ENCODE measurements around the gene LRRN4CL.
"Not testable (repeated sequence)": the region's sequence is repeated elsewhere in the genome, so short reads cannot be mapped to it uniquely, and the experiment has no call there.

Gene LRRN4CL

DNA sequence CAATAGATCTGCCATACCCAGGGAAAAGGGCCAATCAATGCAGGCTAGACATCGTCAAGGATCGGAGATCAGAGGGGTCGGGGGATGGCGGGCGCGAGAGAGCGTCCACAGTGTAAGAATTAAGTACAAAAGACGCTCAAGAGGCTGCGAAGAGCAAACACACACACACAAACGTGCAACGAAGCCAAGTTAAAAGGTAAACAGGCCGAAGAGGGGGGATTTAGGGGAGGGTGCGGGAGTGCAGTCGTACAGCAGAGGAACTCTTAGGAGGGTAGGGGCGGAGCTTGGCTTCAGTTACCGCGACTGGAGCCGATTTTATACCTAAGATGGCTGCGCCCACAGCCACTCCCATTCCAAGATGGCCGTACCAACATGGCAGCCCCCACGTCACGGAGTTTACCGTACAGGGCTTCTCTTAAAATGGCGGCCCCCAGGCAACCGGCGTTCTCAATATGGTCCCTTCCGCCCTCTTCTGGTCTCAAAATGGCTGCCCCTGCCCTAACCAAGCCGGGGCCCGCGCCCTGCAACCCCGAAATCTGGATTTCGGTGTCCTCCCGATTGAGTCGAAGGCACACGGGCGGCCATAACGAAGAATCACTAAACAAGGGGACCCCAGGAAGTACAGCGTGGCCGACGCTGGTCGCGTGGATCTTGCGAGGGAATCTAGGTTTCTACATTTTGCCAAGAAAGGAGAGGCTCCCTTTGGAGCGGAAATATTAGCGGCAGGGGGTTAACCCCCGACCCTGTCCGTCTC, 20.1 kb upstream of the LRRN4CL start:
- peak; percentile 98 for DNase-seq (ENCODE audit: low read depth)

DNA sequence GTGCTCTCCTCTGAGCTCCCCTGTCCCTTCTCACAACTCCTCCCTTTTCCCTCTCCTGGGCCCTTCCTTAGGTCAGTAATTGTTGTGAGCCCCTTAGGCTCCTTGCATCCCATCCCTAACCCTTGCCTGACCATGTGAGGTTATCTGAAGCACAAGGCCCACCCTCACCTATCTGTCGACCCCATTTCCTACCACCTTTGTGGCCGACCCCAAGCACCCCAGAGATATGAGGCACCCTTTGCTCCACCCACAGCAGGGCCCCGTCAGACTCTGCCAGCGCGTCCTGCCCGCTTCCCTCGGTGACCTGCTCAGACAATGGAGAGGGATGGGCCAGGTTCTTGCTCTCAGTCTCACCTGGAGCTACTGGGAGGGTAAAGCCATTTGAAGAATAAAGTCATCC, 19.5 kb upstream of the LRRN4CL start:
- no peak for DNase-seq (ENCODE audit: low read depth)

DNA sequence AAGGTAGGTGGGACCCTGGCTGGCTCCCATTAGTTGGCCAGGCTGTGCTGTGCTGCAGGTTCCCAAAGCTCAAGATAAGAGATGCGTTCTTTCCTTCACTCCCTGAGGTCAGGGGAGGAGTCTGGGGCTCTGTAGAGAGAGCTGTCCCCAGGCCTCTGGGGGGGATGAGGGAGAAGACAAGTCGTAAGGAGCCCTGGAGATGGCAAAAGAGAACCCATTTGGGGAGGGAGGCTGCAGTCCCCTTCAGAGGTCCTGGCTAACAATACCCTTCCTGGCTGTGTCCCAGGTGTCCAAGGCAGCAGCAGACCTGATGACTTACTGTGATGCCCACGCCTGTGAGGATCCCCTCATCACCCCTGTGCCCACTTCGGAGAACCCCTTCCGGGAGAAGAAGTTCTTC, 19.1 kb upstream of the LRRN4CL start:
- DNase-seq (ENCODE audit: low read depth) = no peak

DNA sequence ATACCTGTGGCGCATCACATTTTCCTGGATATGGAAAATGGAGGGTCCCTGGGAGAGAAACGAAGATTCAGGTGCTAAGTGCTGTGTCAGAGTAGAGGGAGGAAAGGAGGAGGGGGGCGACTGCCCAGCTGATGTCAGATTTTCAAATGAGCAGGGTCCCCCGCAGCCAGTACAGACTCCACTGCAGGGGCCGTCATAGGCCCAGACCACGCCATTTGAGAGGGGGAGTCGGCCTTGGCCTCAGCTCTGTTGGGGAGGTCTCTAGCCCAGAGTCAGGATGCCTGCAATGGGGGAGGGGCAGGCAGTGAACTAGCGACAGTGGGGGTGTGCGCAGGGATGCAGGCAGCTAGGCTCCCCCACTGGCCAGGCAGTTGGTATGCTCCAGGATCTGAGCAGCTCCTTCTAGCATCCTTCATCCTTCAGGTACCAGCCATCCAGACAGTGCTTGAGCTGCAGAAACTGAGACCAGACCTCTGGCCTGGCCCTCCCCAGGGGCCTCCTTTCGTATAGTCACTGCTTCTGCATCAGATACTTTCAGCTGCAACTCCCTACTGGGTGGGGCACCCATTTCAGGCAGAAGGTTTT, 18.0 kb upstream of the LRRN4CL start, which contains the start of the genes BSCL2 and GNG3:
TSS of gene BSCL2 (minus strand) at position 148 of the 585 bp plus-strand sequence. CDS start 229 bp downstream, outside the sequence.
TSS of gene GNG3 (plus strand) at position 400 of the 585 bp plus-strand sequence. CDS start 620 bp downstream, outside the sequence.
- DNase-seq (ENCODE audit: low read depth) = no peak

DNA sequence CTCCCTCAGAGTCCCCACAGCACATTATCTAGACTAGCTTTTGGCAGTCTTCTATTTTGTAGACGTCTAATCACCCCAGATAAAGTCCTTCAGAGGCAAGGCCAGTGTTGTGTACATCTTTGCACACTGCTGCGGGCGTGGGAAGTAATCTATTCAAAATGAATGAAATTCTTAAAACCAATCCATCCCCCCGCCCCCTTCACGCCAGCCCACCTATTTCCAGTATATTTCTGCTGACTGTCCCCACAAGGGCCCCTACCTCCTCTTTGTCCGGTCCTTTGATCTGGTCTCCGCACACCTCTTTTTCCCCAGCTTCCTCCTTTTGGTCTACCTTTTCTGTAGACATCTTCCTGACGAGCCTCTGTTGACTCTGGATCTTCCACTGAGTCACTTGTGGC, 17.5 kb upstream of the LRRN4CL start:
- DNase-seq (ENCODE audit: low read depth) = no peak

DNA sequence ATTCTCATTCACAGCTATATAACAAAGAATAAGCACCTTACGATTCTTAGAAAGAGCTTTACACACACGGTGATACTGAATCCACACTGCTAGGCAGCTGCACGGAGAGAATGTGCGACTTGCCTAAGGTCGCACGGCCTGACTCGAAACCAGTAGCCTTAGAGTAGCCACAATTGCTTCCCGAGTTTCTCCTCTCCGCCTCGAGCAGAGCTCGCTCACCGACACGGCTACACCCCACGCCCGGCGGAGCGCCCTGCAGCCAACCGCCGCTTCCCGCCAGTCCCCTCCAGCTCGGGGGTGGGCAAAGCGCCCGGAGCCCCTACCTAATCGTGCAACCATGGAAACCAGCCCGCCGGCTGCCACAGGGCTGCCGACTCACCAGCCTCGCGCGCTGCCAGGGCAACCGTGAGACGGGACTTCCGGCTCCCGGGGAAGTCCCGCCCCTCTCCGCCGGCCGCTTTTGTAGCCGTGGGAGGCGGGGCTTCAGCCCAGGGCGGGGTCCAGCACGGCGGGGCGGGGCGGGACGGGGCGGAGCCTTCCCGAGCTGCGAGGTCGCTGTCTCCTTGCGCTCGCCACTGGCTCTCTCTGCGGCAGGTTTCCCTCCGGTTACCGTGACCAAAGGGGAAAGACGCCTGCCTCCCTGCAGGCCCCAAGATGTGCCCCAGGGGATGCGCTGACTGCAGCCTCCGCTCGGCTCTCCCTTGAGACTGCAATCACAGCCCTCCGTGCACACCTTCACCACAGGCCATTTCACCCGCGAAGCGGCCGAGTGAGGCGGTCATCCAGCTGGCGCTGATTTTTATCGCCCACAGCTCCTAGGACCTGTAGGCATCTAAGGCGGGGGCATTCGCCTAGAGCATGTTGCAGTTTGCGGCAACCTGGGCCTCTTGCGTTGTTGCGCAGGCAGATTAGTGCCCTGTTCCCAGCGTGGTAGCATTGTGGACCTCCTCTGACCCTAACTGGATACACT, 16.8 kb upstream of the LRRN4CL start:
- DNase-seq (ENCODE audit: low read depth) = peak; percentile 90

DNA sequence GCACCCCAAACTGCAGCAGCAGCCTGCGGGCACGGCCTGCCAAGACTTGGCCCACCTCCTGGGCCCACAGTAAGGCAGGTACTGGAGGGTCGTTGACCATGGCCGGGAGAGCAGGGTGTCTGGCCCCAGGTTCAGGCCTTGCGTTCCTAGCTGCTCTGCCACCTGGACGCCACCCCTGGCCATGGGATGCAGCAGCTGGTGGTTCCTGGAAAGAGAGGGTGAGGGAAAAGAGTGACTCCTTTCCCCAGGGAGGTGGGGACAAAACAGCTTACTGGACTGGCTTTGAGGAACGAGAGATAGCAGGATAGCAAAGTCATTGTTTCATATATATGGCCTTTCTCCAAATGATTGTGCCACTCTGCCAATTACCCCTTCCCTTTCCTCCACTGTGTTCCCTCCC, 16.1 kb upstream of the LRRN4CL start:
- DNase-seq (ENCODE audit: low read depth) = no peak

DNA sequence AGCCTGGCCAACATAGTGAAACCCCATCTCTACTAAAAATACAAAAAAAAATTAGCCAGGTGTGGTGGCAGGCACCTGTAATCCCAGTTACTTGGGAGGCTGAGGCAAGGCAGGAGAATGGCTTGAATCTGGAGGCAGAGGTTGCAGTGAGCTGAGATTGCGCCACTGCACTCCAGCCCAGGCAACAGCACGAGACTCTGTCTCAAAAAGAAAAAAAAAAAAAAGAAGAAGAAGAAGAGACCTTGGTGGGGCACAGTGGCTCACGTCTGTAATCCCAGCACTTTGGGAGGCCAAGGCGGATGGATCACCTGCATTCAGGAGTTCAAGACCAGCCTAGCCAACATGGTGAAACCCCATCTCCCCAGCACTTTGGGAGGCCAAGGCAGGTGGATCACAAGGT, 14.6 kb upstream of the LRRN4CL start:
- not testable (repeated sequence) for DNase-seq (ENCODE audit: low read depth)

DNA sequence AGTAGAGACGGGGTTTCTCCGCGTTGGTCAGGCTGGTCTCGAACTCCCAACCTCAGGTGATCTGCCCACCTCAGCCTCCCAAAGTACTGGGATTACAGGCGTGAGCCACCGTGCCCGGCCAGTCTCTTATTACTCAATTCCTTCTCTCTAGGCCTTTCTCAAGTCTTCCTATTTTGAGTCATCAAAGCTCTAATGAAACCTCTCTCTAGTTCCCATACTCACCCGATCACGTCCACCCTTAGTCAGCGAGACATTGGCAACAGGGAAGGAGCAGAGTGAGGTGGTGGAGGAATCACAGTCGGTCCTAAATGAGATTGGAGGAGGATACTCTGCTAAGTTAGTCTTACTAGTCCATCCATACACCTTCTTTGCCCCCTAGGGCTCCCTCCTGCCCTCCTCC, 12.9 kb upstream of the LRRN4CL start:
- DNase-seq (ENCODE audit: low read depth) = no peak

DNA sequence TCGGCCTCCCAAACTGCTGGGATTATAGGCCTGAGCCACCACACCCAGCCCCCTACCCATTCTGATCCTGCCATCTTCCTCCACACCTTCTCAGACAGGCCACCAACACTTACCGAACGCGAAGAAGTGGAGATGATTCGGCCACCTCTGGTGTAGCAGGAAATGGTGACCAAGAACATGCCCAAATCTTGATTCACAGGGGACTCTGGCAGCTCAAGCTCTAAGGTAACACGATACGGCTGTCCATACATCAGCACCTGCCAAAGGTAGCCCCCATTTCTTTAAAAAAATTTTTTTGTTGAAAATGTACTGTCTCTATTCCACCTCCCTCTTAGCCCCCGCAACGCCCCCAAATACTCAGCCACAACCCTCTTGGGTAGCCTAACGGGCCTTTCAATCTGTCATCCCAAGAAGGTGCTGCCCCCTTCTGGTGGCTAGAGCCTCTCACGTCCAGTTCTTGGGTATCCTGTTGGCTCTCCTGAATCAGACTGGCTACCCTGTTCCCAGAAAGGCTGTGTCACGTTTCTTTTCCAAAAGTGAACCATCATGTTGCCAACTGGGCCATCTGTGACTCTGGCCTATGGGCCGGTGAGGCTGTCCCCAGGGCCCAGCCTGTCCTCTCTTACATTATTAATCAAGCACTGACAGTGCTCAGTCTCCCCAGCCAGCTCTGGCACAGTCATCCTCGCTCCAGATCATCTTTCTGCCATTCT, 5.3 kb upstream of the LRRN4CL start:
- DNase-seq (ENCODE audit: low read depth) = peak; percentile 88

DNA sequence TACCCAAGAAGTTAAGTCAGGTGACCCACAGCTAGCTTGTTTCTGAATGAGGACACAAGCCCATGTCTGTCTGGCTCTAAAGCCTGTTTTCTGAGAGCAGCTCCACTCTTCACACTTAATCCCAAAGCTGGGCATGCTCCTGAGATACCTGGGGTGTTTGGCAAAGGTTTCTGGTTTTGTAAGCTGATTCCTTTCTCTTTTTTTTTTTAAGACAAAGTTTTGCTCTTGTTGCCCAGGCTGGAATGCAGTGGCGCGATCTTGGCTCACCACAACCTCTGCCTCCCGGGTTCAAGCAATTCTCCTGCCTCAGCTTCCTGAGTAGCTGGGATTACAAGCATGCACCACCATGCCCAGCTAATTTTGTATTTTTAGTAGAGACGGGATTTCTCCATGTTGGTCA, 4.3 kb upstream of the LRRN4CL start:
- DNase-seq (ENCODE audit: low read depth) = not testable (repeated sequence)

DNA sequence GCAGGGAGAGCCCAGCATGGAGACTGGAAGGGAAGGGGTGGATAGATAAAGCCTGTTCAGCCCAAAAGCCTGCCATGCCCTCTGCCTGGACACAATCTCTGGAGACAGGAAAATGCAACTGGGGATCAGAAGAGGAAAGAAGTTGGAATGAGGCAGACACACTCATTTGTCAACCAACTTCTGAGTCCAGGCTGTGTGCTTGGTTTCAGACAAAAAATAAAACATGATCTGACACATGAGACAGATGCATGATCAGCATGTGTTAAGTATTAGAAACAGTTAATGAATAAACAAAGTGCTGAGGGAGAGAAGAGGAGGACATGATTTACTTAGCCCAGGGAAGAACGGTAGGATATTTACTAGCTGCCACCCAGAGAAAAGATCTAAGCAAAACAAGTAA, 839 bp downstream of the LRRN4CL start:
- no peak for DNase-seq (ENCODE audit: low read depth)

DNA sequence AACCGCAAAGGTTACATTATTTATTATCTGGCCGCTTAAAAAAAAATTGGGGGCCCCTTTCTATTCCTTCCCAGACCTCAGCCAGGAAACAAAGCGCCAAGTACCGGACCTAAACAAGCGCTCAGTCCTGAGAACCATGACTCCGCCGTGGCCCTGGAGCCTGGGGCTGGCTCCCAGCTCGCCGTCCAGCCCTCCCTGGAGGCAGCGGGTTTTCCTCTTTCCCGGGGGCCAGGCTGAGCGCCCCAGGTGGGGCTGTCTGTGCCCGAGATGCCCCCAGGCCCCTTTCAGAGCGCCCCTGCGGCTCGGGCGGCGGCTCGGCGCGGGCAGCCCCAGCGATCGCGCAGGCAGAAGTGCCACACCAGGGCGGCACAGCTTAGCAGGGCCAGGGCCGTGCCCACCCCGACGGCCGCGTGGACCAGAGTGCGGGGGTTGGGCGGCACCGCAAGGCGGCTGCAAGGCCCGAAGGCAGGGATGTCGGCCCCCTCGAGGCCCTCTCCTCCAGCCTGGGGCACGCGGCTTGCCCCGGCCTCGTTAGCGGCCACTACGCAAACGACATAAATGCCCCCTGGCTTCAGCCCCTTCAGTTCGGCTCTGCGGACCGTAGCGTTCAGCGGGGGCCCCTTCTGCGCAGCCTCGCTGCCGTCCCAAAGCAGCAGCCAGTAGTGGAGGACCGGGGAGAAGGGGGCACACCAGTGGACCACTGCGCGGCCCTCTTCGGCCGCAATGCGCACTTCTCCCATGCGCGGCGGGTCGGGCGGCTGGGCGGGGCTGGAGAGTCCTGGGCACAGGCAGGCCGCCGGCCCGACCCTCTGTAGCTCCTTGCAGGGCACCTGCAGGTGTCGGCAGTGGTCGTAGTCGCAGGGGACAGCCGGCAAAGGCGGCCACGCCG, 1.6 kb downstream of the LRRN4CL start:
- DNase-seq (ENCODE audit: low read depth) = no peak

DNA sequence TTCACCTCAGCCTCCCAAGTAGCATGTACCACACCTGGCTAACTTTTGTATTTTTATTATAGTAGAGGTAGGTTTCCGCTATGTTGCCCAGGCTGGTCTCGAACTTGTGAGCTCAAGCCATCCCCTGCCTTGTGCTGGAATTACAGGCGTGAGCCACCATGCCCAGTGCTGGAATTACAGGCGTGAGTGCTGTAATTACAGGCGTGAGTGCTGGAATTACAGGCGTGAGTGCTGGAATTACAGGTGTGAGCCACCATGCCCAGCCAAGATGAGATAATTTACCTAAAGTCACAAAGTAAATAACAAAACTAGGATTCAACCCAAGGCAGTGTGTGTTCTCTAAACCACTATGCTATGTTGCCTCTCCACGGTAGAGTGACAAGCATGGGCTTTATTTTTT, 6.8 kb downstream of the LRRN4CL start:
- no peak for DNase-seq (ENCODE audit: low read depth)

DNA sequence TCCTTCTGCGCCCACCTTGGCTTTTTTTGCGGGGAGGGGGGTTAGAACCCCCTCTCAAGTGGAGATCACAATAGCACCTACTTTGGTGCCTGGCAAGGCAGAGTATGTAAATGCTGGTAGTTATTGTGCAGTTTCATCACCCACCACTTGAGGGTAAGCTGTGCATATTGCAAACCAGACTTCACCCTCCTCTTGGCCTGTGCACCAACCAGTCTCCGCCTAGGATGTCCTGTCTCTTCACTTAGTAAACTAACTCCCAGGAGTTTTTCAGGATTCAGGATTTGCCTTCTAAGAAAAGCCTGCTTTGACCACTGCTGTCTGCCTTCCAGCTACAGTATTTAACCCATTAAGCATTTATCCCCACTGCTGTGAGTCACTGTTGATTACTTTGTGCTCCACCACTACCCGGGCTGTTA, 8.5 kb downstream of the LRRN4CL start:
- peak; percentile 87 for DNase-seq (ENCODE audit: low read depth)

DNA sequence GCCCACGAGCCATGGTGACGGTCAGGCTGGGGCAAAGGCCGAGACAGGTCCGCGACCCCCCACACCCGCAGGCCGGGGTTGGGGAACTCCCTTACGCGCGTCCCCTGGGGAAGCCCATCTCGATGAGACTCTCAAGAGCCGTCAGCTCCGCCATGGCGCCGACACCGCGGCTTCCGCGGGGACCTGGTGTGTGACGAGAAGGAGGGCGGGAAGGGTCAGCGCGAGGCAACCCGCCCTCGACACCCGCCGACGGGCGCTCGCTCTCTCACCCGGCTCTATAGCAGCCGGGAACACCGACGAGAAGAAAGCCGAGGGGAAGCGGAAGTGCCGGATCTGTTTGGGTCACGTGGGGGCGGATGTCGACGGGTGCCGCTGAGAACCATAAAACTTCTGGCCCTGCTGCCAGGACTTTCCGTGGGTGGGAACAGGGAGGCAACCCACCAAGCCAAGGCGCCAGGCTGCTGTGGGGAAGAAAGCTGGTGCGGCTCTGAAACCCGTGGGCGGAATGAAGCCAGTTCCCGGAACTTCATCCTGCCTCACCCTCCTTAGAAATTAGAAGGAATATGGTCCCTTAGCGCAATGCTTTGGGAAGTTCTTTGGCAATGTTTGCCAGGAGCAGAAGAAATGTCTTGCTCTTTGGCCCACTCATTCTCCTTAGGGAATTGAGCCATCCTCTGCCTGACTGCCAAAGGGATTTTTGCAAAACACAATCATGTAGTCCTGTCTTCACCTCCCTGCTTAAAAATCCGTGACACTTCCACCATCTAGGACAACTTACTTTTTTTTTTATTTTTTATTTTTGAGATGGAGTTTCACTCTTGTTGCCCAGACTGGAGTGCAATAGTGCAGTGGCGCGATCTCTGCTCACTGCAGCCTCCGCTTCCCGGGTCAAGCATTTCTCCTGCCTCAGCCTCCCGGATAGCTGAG, 10.3 kb downstream of the LRRN4CL start, which contains the start of gene UBXN1:
TSS of gene UBXN1 (minus strand) at position 304 of the 927 bp plus-strand sequence. CDS start at position 154, 150 bp downstream.
- DNase-seq (ENCODE audit: low read depth) = peak; percentile 90

DNA sequence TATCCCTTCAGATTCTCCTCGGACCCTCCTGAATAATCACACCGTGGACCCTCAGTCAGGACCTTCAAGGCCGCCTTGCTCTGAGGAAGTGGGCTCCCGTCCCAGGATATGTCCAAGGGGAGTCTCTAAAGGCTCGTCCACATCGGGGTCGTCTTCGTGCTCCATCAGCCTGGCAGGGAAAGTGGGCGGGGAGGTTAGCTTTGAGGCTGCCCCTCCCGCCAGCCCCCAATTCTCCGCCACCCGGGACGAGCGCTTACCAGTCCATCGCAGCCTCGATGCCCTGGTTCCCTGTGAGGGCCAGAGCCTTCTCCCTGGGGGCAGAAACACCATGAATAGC, 10.9 kb downstream of the LRRN4CL start:
- DNase-seq (ENCODE audit: low read depth) = no peak

DNA sequence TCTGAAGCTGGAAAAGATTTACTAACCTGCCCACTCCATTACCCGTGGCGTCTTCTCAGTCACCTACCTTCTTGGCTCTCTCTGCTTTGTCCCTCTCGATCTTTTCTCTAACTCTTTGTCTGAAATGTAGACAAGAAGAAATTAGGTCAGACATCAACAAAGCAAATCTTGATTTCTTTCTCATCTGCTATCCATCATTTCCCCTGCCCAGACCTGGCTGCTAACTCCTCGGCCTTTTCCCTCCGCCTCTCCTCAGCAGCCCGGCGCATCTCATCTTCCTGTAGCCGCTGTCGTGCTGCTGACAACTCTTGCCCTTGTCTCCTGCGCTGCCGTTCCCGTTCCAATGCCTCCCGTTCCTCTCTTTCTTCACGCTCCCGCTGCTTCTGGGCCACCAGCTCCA, 11.6 kb downstream of the LRRN4CL start:
- DNase-seq (ENCODE audit: low read depth) = no peak

DNA sequence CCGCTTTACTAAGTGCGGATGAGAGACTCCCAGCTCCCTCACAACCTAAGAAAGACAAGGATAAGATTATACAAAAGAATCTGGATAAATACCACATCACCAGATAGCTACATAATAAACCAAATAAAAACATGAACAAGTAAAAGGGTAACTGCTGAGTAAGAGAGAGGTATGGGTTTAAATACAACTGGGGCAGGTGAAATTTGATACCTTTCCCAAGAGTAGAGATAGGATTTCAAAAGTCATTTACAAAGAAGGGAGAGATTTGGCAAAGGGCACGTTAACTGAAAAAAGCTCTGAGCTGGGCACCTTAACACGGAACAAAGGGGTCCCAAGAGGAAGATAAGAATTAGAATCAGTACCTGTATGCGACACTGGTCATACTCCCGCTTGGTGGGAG, 12.2 kb downstream of the LRRN4CL start:
- no peak for DNase-seq (ENCODE audit: low read depth)

DNA sequence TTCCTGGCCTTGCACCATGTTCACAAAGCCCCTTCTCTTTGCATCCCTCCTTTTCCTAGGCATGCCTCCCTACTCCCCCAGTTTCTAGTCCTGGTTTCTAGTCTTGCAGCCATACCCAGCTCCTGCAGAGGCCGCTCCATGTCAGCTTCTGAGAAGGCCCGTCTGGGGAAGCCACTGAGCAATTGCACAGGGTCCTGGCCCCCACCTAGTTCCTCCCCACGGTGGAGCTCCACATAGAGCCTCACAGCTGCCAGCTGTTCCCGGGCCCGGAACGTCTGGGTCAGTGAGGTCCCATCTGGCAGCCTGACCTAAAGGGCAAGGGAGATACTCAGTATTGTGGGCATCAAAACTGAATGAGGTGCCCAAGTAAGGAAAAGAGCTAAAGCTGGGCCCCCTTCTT, 12.6 kb downstream of the LRRN4CL start:
- DNase-seq (ENCODE audit: low read depth) = no peak

All from fibroblast of the conjunctiva (primary cell).